ENCODE measurements around the gene LSM14A. TPM values are rescaled to one million over a fixed set of nuclear protein-coding genes. Genes with fewer than 3 reads are reported as not detected.

LSM14A gene
- total RNA-seq, 1 donor from 2014 or later: 95.8 TPM

DNA sequence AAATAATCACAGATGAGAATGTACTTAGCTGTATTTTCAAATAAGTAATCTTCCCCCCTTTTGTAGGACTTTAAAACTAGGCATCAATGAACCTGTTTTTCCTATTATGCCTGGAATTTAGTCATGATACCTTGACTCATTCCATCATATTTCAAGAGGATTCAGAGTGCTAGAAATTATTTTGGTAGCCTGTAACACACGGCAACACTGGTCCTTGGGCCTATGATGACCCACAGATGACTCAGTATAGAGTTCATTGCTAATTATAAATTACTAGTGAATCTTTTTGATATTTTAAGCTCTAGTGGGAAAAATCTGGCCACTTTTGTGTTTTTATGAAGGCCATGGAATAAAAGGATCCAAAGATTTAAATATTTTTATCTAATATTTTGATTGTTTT, 56.0 kb downstream of the LSM14A start:
- H3K27me3 Mint-ChIP-seq (ENCODE audit: low read depth): no peaks in the 10 kb centered on the region
- H3K4me3 Mint-ChIP-seq (ENCODE audit: low read depth): no peak overlapping the region
- H3K36me3 Mint-ChIP-seq (ENCODE audit: low read depth): peaks cover 79% of the 10 kb centered on the region
- no peaks in the 10 kb centered on the region for H3K9me3 Mint-ChIP-seq
- DNase-seq (ENCODE audit: low spot score): no peak
- H3K27ac Mint-ChIP-seq: no peak overlapping the region
- intact Hi-C loops (cut with micrococcal nuclease): loop anchor here (10.0 kb wide), 1 partner anchor 46 kb away; no protein-coding TSS in a partner anchor
- peaks cover 58% of the 10 kb centered on the region for H3K4me1 Mint-ChIP-seq (ENCODE audit: low read depth)

DNA sequence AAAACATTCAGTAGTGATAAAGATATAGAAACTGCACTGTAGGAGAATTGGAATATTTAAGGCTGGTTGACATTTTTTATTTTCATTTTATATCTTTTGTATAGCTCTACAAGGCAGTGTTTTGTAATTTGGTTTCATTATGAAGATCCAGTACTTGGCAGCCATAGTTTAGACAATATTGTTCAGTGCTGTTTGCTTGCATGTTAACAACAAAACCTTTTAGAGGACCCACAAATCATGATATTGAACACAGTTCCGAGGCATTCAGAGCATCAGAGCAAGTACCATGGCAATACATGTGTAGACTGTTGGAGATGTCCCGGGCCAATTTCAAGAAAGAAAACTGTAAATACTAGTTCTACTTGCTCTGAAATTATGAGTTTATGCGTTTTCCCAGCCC, 56.5 kb downstream of the LSM14A start:
- DNase-seq (ENCODE audit: low spot score): no peak
- H3K27me3 Mint-ChIP-seq (ENCODE audit: low read depth): no peaks in the 10 kb centered on the region
- peaks cover 75% of the 10 kb centered on the region for H3K36me3 Mint-ChIP-seq (ENCODE audit: low read depth)
- H3K27ac Mint-ChIP-seq: no peak overlapping the region
- intact Hi-C loops (cut with micrococcal nuclease): loop anchor here (10.0 kb wide), 1 partner anchor 46 kb away; no protein-coding TSS in a partner anchor
- H3K4me1 Mint-ChIP-seq (ENCODE audit: low read depth): peaks cover 56% of the 10 kb centered on the region
- H3K9me3 Mint-ChIP-seq: no peaks in the 10 kb centered on the region
- H3K4me3 Mint-ChIP-seq (ENCODE audit: low read depth): no peak overlapping the region

DNA sequence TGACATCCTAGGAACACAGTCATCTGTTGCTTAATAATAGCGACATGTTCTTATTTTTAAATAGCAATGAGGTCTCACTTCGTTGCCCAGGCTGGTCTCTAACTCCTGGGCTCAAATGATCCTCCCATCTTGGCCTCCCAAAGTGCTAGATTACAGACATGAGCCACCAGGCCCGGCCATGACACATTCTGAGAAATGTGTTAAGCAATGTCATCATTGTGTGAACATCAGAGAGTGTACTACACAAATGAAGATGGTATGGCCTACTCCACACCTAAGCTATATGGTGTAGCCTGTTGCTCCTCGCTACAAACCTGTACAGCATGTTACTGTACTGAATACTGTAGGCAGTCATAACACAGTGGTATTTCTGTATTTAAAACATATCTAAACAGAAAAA, 57.4 kb downstream of the LSM14A start:
- no peak for DNase-seq (ENCODE audit: low spot score)
- H3K9me3 Mint-ChIP-seq: no peaks in the 10 kb centered on the region
- H3K4me1 Mint-ChIP-seq (ENCODE audit: low read depth): peaks cover 50% of the 10 kb centered on the region
- no peak overlapping the region for H3K27ac Mint-ChIP-seq
- no peak overlapping the region for H3K4me3 Mint-ChIP-seq (ENCODE audit: low read depth)
- no peaks in the 10 kb centered on the region for H3K27me3 Mint-ChIP-seq (ENCODE audit: low read depth)
- intact Hi-C loops (cut with micrococcal nuclease): loop anchor here (10.0 kb wide), 1 partner anchor 45 kb away; no protein-coding TSS in a partner anchor
- H3K36me3 Mint-ChIP-seq (ENCODE audit: low read depth): peaks cover 66% of the 10 kb centered on the region

DNA sequence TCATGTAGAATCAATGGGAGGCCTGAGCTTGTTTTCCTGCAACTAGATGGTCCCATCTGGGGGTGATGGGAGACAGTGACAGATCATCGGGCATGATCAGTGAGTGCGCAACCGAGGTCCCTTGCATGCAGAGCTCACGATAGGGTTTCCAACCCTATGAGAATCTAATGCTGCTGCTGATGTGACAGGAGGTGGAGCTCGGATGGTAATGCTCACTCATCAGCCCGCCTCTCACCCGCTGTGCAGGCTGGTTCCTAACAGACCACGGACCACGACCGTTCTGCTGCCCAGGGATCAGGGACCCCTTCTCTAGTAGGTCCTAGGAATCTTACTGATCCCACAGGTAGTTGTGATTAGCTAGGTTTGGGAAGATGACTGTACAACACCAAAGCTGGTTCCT, 58.5 kb downstream of the LSM14A start:
- peaks cover 61% of the 10 kb centered on the region for H3K36me3 Mint-ChIP-seq (ENCODE audit: low read depth)

DNA sequence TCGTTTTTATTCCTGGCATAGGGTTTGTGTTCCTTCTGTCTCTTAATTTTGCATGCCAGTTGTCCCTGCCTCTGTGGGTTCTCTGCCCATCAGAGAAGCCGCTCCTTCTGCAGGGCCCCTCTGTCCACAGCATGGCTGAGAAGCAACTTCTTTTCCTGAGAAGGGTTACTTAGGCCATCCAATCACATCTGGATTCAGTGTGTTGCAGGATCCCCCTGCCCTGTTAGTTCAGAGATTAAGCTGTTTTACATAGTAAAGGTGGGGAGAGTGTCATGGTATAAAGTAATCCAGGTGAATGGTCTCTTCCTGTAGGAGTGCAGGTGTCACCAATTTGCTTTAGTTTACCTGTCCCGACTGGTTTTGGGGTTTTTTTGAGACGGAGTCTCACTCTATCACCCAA, 59.1 kb downstream of the LSM14A start:
- H3K4me1 Mint-ChIP-seq (ENCODE audit: low read depth): peaks cover 35% of the 10 kb centered on the region
- no peak for DNase-seq (ENCODE audit: low spot score)
- H3K36me3 Mint-ChIP-seq (ENCODE audit: low read depth): peaks cover 55% of the 10 kb centered on the region
- no peaks in the 10 kb centered on the region for H3K27me3 Mint-ChIP-seq (ENCODE audit: low read depth)
- H3K27ac Mint-ChIP-seq: no peak overlapping the region
- no peak overlapping the region for H3K4me3 Mint-ChIP-seq (ENCODE audit: low read depth)
- intact Hi-C loops (cut with micrococcal nuclease): no loop called here
- H3K9me3 Mint-ChIP-seq: no peaks in the 10 kb centered on the region

More for the DNA sequence above, 58.5 kb downstream of the LSM14A start:
- no peaks in the 10 kb centered on the region for H3K9me3 Mint-ChIP-seq
- no peak overlapping the region for H3K4me3 Mint-ChIP-seq (ENCODE audit: low read depth)
- H3K27ac Mint-ChIP-seq: no peak overlapping the region
- intact Hi-C loops (cut with micrococcal nuclease): no loop called here
- H3K4me1 Mint-ChIP-seq (ENCODE audit: low read depth): peaks cover 39% of the 10 kb centered on the region
- no peaks in the 10 kb centered on the region for H3K27me3 Mint-ChIP-seq (ENCODE audit: low read depth)
- no peak for DNase-seq (ENCODE audit: low spot score)

DNA sequence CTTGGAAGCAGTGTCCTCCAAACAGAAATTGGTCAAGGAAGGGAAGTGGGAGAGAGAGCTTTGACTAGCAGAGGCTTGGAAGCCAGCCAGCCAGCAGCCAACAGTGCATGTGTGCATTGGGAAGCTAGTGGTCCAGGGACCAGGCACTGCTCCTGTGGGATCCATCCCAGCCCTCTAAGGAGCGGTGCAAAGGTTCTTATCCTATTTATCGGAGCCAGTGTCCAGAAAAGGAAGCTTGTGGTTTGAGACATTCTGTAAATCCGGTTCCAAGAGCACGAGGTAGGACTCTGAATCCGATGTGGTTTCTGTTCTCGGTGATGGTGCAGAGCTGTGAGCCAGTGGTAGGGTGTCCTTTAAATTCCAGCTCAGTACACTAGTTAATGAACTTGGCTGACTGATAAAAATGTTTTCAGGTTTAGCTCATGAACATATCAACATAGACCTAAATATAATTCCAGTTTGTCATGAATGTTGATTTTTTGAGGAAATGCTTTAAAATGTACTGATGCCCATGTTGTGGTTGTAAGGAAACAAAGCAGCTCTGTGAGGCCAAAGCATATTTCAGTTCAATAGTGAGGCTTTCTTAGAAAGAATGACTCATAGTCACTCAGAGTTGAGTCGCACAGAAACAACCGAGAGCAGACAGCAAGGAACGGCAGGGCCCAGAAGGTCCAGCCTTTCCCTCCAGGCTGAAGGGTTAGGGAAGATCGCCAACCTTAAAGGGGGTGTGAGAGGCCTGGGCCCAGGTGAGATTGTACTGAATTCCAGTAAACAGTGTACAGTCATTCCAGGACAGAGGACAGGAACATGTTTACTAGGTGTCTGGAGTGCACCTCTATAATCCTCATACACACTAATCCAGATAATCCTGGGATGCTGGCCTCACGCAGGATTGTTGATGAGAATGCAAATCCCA, 60.5 kb downstream of the LSM14A start:
- Mint-ChIP-seq H3K27me3 (ENCODE audit: low read depth) (no peaks in the 10 kb centered on the region), H3K27ac (peak overlapping the region; percentile 71), H3K4me3 (ENCODE audit: low read depth) (peak overlapping the region; percentile 33), H3K9me3 (no peaks in the 10 kb centered on the region), H3K4me1 (ENCODE audit: low read depth) (peaks cover 26% of the 10 kb centered on the region), H3K36me3 (ENCODE audit: low read depth) (peaks cover 42% of the 10 kb centered on the region)
- no peak for DNase-seq (ENCODE audit: low spot score)
- intact Hi-C loops (cut with micrococcal nuclease): no loop called here

DNA sequence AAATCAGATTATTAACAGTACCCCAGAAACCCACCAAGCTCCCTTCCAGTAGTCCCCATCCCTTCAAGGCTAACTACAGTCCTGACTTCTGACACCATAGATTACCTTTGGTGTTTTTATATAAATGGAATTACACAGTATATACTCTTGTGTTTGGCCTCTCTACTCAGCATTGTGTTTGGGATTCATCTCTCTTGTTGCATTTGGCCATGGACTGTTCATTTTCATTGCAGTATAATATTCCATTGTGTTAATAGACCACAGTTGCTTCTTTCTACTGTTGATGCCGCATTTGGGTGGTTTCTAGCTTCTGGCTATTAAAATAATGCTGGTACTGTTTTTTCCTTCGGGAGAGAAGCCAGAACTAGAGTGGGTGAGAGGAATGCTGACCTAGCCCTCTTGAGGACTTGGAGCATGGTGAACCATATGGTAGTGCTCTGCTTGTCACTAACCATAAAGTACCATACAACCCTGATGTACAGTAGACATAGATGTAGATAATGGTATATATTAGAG, 63.2 kb downstream of the LSM14A start:
- peaks cover 18% of the 10 kb centered on the region for H3K4me1 Mint-ChIP-seq (ENCODE audit: low read depth)
- no peaks in the 10 kb centered on the region for H3K9me3 Mint-ChIP-seq
- intact Hi-C loops (cut with micrococcal nuclease): no loop called here
- no peaks in the 10 kb centered on the region for H3K27me3 Mint-ChIP-seq (ENCODE audit: low read depth)
- peaks cover 19% of the 10 kb centered on the region for H3K36me3 Mint-ChIP-seq (ENCODE audit: low read depth)
- no peak overlapping the region for H3K4me3 Mint-ChIP-seq (ENCODE audit: low read depth)
- DNase-seq (ENCODE audit: low spot score): no peak
- no peak overlapping the region for H3K27ac Mint-ChIP-seq

DNA sequence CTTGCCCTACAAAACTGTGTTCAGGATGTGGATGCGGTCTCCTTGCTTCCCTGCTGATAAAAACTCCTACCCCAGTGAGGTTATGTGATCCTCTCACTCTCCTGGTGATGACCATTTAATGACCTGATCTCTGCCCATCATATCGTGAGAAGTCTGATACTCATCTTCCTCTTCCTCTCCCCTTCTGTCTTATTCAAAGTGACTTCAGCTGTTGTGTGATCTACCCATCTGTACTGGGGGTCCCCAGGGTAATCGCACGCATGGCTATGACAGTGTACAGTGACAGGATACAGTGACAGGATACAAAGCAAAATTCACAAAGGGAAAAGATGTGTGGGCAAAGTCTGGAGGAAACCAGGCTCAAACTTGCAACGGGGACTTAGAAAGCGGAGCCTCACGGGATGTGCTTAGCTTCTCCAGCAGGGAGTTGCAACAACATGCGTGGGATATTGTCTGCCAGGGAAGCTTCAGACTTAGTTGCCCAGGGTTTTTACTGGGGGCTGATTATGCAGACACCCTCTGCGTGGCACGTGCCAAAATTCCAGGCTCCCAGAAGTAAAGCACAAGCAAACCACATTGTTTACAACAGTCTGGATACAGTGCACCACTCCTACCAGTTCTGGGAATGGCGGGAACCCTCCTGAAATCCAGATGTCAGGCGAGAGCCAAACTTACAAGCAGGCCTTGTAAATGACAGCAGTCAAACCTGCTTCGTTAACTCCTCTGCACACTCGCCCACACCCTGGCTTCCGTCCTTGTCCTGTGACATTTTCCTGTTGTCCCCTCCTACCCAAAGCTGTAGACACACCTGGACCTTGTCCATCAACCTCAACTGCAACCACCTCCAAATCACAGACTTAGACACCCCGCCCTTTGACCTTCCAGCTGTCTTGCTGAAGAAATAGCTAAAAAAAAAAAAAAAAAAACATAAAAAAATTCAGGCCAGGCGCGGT, 64.0 kb downstream of the LSM14A start:
- no peak for DNase-seq (ENCODE audit: low spot score)
- intact Hi-C loops (cut with micrococcal nuclease): no loop called here
- Mint-ChIP-seq H3K36me3 (ENCODE audit: low read depth) (peaks cover 14% of the 10 kb centered on the region), H3K4me3 (ENCODE audit: low read depth) (no peak overlapping the region), H3K27ac (no peak overlapping the region), H3K9me3 (no peaks in the 10 kb centered on the region), H3K4me1 (ENCODE audit: low read depth) (peaks cover 14% of the 10 kb centered on the region), H3K27me3 (ENCODE audit: low read depth) (no peaks in the 10 kb centered on the region)

DNA sequence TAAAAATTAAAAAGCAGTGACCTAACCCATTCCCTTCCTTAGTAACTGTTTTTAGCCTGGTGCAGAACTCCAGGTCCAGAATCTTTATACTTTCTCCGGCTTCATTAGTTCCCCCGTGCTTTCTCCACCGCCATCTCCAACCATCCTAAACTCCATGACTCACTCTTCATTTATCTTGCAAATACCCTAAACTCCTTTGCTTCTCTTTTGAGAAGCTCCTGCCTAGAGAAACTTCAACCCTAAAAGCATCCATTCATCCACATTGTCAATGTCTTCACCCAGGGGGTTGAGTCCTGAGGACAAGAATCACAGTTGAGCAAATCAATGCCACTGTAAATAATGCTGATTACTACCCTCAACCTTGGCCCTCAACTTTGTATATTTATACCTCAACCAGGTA, 65.0 kb downstream of the LSM14A start:
- no peak for DNase-seq (ENCODE audit: low spot score)
- H3K36me3 Mint-ChIP-seq (ENCODE audit: low read depth): peaks cover 11% of the 10 kb centered on the region
- H3K27me3 Mint-ChIP-seq (ENCODE audit: low read depth): no peaks in the 10 kb centered on the region
- no peak overlapping the region for H3K4me3 Mint-ChIP-seq (ENCODE audit: low read depth)
- H3K4me1 Mint-ChIP-seq (ENCODE audit: low read depth): peaks cover 10% of the 10 kb centered on the region
- H3K27ac Mint-ChIP-seq: no peak overlapping the region
- intact Hi-C loops (cut with micrococcal nuclease): no loop called here
- no peaks in the 10 kb centered on the region for H3K9me3 Mint-ChIP-seq

DNA sequence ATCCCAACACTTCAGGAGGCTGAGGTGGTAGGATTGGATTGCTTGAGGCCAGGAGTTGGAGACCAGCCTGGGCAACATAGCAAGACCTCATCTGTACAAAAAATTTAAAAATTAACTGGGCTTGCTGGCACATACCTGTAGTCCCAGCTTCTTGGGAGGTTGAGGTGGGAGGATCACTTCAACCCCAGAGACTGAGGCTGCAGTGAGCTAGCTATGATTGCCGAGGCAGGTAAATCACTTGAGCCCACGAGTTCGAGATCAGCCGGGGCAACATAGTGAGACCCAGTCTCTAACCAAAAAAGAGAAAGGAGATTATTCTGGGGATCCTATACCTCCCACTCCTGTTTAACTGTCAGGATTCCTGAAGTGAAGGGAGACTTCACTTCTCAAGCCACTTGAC, 65.6 kb downstream of the LSM14A start:
- no peak overlapping the region for H3K27ac Mint-ChIP-seq
- H3K4me3 Mint-ChIP-seq (ENCODE audit: low read depth): no peak overlapping the region
- no peaks in the 10 kb centered on the region for H3K9me3 Mint-ChIP-seq
- H3K27me3 Mint-ChIP-seq (ENCODE audit: low read depth): no peaks in the 10 kb centered on the region
- peaks cover 3% of the 10 kb centered on the region for H3K4me1 Mint-ChIP-seq (ENCODE audit: low read depth)
- intact Hi-C loops (cut with micrococcal nuclease): no loop called here
- H3K36me3 Mint-ChIP-seq (ENCODE audit: low read depth): peaks cover 9% of the 10 kb centered on the region
- DNase-seq (ENCODE audit: low spot score): no peak

DNA sequence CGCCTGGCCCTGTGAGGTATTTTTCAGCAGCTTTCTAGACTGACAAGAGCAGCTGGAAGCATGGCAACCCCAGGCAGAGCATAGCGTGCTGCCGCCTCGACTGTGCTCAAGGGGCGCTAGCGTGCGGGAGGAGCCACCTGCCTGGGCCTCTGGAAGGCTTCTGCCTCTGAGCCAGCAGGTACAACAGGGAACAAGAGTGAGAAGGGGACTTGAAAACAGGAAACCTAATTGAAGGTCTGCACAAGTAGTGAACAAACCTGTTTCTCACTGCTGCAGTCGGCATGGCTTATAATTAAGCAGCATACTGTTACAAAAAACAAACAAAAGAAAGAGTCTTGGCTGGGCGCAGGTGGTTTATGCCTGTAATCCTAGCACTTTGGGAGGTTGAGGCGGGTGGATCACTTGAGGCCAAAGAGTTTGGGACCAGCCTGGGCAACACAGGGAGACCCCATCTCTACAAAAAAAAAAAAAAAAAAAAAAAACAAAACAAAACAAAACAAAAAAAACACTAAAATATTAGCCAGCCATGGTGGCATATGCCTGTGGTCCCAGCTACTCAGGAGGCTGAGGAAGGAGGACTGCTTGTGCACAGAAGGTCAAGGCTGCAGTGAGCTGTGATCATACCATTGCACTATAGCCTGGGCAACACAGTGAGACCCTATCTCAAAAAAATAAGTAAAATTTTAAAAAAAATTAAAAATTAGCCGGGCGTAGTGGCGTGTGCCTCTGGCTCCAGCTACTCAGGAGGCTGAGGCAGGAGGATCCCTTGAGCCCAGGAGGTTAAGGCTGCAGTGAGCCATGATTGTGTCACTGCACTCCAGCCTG, 69.4 kb downstream of the LSM14A start:
- Mint-ChIP-seq H3K9me3 (no peaks in the 10 kb centered on the region), H3K27ac (no peak overlapping the region), H3K4me3 (ENCODE audit: low read depth) (no peak overlapping the region), H3K27me3 (ENCODE audit: low read depth) (no peaks in the 10 kb centered on the region), H3K36me3 (ENCODE audit: low read depth) (no peaks in the 10 kb centered on the region), H3K4me1 (ENCODE audit: low read depth) (no peaks in the 10 kb centered on the region)
- DNase-seq (ENCODE audit: low spot score): no peak
- intact Hi-C loops (cut with micrococcal nuclease): no loop called here
